HG03571 (cell line): ENCODE measurements around the gene DNAJC17.

Source experiments
- ATAC-seq: cut with Tn5 transposase; IDR thresholded peaks from one replicate; pipeline ENCODE4 v1.9.1; 2021; ENCODE audit not compliant: unreplicated experiment

Gene DNAJC17

GRCh38 chr15:40807028-40807887 is at the start of gene DNAJC17, which contains the start of gene ZFYVE19:
Gene DNAJC17 (minus strand): TSS chr15:40807473. CDS start chr15:40807446, 27 bp downstream.
Gene ZFYVE19 (plus strand): TSS chr15:40807089. CDS start chr15:40807590, 501 bp downstream.
- ATAC-seq: peak; percentile 82

- ATAC-seq: no peak
Measured at GRCh38 chr15:40856746-40857145, 49.5 kb upstream of the DNAJC17 start.

GRCh38 chr15:40855706-40856234 is 48.5 kb upstream of the DNAJC17 start:
- no peak for ATAC-seq

DNA sequence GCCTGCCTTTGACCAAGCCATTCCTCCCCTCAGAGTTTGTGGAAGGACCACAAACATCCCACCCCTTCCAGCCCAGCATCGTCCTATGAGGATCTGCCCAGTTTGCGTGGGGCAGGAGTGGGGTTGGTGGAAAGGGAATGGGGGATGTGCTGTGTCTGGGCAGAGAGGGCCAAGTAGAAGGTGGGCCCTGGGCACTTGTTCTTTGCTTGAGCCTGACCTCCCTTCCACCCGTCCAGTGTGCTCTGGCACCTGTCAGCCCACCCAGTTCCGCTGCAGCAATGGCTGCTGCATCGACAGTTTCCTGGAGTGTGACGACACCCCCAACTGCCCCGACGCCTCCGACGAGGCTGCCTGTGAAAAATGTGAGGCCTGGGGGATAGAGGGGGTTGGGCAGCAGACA is 46.9 kb upstream of the DNAJC17 start:
- ATAC-seq: no peak

- ATAC-seq: no peak
Measured at GRCh38 chr15:40853241-40853890, 46.1 kb upstream of the DNAJC17 start.

- ATAC-seq: no peak
Measured at GRCh38 chr15:40852529-40852928, 45.3 kb upstream of the DNAJC17 start.

DNA sequence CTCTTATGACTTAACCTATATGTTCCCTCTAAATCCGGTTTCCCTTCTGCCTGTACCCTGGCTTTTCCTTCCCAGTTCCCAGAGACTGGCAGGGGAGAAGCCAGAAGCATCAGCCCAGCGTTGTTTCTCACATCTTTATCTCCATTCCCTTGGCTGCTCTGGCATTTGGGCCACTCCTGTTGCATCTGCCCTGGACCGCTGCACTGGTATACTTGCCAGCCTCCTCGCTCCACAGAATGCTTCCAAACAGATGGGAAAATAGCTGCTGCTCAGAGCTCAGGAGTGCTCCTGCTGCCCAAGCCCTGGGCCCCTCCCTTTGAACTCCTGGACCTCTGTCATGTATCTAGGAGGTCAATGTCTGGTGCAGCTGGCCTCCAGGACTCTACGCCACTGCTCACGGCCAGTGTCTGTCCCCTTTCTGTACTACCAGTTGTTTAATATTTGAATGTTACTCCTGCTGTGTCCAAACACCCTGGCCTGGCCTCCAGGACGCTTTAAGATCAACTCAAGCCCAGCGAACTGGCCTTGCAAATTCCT is 43.4 kb upstream of the DNAJC17 start:
- no peak for ATAC-seq

- no peak for ATAC-seq
Measured at GRCh38 chr15:40847223-40847961, 40.1 kb upstream of the DNAJC17 start.

GRCh38 chr15:40846841-40847222 is 39.6 kb upstream of the DNAJC17 start:
- no peak for ATAC-seq

DNA sequence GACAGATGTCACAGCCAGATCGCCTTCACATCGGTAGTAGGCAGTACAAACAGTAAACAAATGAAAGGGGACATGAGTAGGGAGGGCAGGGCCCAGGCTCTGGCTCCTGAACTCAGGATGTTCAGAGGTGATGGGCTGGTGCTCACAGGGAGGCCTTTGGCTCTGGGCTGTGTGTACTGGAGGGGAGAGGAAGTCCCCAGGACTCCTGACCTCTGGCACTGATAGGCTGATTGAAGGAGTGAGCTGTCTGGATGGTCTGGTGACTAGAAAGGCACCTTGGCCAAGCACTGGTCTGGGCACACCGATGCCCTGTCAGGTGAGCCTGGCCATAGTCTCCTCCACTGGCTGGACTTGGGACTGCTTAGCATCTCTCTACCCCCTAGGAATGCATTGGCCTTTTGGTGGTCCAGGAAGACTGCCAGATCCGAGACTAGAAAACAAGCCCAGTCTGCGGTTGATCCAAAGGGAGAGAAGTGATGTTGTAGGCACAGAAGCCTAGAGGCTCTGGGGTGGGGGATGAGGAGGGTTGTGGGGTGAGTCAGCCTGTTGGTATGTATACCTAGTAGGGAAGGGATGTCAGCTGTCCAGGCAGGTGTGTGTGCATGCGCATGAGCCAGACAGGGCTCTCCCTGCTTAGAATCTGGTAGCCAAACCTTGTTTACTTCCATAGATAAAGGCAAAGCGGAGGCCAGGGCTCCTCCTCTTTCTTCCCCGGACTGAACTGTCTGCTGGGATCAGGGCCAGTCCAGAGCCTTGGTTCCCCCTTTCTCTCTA is 38.4 kb upstream of the DNAJC17 start:
- no peak for ATAC-seq

GRCh38 chr15:40845036-40845435 is 37.8 kb upstream of the DNAJC17 start:
- no peak for ATAC-seq

GRCh38 chr15:40844696-40845030 is 37.4 kb upstream of the DNAJC17 start:
- no peak for ATAC-seq

GRCh38 chr15:40843885-40844695 is 36.8 kb upstream of the DNAJC17 start, which contains the start of gene SPINT1:
Gene SPINT1 (plus strand): TSS chr15:40844048. CDS start chr15:40844555, 507 bp downstream.
- ATAC-seq: no peak

DNA sequence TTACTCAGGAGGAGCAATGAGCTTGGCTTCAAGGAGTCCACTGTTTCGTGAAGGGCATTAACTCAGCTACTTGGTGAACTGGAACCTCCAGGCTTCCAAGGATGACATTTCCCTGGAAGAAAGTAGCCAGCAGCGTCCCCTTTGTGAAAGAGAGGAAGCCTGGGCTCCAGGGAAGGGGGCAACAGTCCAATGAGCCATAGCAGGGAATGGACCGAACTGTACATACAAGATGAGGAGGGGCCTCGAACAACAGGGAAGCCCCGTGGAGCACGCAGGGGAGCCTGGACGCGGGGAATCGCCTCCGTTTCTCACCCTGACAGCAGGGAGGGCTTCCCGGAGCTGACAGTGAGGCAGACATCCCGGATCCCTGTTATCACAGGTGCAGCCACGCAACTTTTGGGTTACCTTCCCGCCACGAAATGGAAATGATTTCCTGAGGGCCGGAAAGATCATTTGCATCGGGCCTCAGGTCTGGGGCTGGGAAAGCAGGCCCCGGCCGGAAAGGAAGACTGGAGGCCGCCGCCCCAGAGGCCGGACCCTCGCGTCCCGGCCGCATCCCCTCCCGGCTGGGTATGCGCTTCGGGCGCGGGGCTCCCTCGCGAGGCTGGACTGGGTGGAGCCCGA is 36.1 kb upstream of the DNAJC17 start:
- no peak for ATAC-seq

DNA sequence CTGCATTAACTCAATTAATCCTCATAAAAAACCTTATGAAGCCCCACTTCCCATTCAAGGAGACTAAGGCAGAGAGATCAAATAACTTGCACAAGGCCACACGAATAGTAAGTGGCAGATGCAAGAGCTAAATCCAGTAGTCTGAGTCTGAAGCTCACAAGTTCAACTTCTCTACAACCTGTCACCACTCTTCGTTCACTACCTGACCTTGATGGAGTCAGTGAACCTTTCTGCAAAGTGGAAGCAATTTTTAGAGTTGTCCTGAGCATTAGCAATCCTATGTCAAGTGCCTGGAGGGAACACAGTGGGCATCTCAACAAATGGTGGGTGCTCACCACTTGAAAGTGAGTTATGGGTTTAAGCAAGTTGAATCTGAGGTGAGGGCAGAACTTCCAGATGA is 34.5 kb upstream of the DNAJC17 start:
- no peak for ATAC-seq

- no peak for ATAC-seq
Measured at GRCh38 chr15:40838756-40839155, 31.5 kb upstream of the DNAJC17 start.

GRCh38 chr15:40836020-40836419 is 28.7 kb upstream of the DNAJC17 start:
- ATAC-seq: no peak

DNA sequence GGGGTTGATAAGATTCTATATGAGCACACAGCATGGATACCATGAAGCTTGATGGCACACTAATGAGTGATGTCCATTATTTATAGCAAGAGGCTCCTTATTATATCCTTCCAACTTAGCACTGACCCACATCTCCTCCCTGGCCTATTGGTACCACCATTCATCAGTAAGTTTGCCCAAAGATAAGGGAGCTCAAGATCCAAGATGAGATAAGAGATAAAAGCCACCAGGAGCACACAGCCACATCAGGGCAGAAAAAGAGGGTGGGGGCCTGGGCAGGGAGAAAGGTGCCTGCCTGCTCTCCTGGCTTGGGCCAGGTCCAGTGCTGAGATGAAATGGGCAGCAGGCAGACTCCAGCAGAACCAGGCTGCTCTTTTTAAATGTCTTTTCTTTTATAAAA is 25.6 kb upstream of the DNAJC17 start:
- no peak for ATAC-seq

DNA sequence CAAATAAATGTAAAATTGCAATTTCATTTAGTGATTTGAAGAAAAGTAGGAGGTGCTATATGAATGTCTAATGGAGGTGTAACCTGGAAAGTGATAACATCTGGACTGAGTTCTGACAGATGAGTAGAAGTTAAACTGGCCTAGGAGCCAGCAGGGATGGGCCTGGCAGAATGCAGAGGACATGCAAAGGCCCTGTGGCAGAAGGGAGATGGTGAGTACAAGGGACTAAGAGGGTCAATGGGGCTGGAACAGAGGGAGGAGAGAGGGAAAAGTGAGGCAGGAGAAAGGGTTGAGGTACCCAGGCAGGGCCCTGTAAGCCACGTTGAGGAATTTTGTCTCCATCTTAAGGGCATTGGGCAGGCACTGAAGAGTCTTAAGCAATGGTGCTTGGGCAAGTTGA is 24.6 kb upstream of the DNAJC17 start:
- no peak for ATAC-seq
